ENCODE measurements around the gene SLC2A9. TPM values are rescaled to one million over a fixed set of nuclear protein-coding genes. Genes with fewer than 3 reads are reported as not detected.

Gene SLC2A9
- polyA plus RNA-seq, 2 of the 4 experiments (the other 2 are of a cell fraction): 0.62 to 0.70 TPM

DNA sequence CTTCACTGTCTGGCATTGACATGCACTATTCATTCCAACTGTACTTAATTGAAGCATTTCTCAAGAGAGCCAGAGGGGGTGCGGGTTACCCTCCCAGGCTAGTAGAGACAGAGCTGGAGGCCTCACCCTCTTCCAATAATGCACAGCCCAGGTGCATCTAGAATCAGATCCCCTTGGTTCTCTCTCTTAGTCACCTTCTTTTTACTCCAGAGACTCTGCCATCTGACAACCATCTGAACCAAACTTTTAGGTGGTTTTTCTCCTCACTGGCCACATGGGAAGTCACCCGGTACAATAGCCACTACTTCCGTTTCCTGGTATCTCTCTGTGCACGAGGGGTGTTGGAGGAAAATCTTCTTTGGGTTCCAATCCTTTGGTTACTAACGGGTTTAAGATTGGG is 81.3 kb downstream of the SLC2A9 start:
- 49% methylated on average over 5 of the region's 5 CpGs for WGBS (ENCODE audit: missing lambda C conversion rate)
- no peak for ATAC-seq

GRCh38 chr4:9938933-9939332 is 82.4 kb downstream of the SLC2A9 start:
- POLR2A ChIA-PET: no interaction called here

More for the DNA sequence above, 81.3 kb downstream of the SLC2A9 start:
- no peaks in the 10 kb centered on the region for H3K4me1 ChIP-seq
- H3K4me2 ChIP-seq: no peak overlapping the region
- CTCF ChIA-PET: no interaction called here
- no peak for TF ChIP-seq EHMT2 (IDR thresholded peaks at IDR 0.05; ENCODE audit: low read depth)
- TF ChIP-seq ESRRA (IDR thresholded peaks at IDR 0.05; ENCODE audit: borderline replicate concordance, low read length): no peak
- no peak for TF ChIP-seq HDAC2 (IDR thresholded peaks at IDR 0.05)
- TF ChIP-seq RARB (CRISPR knock-in tag; IDR thresholded peaks at IDR 0.05): no peak
- no peak for TF ChIP-seq RAD21 (conservative IDR thresholded peaks at IDR 0.05 in 1 of 2, IDR thresholded peaks at IDR 0.05 in 1 of 2)
- TF ChIP-seq CBX8 (IDR thresholded peaks at IDR 0.05): no peak
- TF ChIP-seq CEBPB (IDR thresholded peaks at IDR 0.05): no peak
- no peak for TF ChIP-seq SREBF2 (IDR thresholded peaks at IDR 0.05)
- TF ChIP-seq, protein P1, sequence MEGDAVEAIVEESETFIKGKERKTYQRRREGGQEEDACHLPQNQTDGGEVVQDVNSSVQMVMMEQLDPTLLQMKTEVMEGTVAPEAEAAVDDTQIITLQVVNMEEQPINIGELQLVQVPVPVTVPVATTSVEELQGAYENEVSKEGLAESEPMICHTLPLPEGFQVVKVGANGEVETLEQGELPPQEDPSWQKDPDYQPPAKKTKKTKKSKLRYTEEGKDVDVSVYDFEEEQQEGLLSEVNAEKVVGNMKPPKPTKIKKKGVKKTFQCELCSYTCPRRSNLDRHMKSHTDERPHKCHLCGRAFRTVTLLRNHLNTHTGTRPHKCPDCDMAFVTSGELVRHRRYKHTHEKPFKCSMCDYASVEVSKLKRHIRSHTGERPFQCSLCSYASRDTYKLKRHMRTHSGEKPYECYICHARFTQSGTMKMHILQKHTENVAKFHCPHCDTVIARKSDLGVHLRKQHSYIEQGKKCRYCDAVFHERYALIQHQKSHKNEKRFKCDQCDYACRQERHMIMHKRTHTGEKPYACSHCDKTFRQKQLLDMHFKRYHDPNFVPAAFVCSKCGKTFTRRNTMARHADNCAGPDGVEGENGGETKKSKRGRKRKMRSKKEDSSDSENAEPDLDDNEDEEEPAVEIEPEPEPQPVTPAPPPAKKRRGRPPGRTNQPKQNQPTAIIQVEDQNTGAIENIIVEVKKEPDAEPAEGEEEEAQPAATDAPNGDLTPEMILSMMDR (IDR thresholded peaks at IDR 0.05): no peak
- TF ChIP-seq ZFP36 (IDR thresholded peaks at IDR 0.05; ENCODE audit: borderline replicate concordance, partially characterized antibody): no peak
- TF ChIP-seq MYC (IDR thresholded peaks at IDR 0.05; ENCODE audit: borderline replicate concordance, low read length): no peak
- TF ChIP-seq ATOH8 (CRISPR knock-in tag; IDR thresholded peaks at IDR 0.05; ENCODE audit: low read depth): no peak
- TF ChIP-seq JUN (IDR thresholded peaks at IDR 0.05): no peak
- TF ChIP-seq USF2 (IDR thresholded peaks at IDR 0.05): no peak
- no peak for TF ChIP-seq GATA3 (IDR thresholded peaks at IDR 0.05; ENCODE audit: borderline replicate concordance)
- no peak for TF ChIP-seq MAFK (IDR thresholded peaks at IDR 0.05; ENCODE audit: partially characterized antibody)
- TF ChIP-seq HEYL (CRISPR knock-in tag; IDR thresholded peaks at IDR 0.05): no peak
- no peak for TF ChIP-seq MAZ (IDR thresholded peaks at IDR 0.05; ENCODE audit: borderline replicate concordance, low read depth, low read length)
- TF ChIP-seq, protein P2, sequence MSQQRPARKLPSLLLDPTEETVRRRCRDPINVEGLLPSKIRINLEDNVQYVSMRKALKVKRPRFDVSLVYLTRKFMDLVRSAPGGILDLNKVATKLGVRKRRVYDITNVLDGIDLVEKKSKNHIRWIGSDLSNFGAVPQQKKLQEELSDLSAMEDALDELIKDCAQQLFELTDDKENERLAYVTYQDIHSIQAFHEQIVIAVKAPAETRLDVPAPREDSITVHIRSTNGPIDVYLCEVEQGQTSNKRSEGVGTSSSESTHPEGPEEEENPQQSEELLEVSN (IDR thresholded peaks at IDR 0.05; ENCODE audit: borderline replicate concordance, low read depth): no peak
- no peak for TF ChIP-seq POLR2AphosphoS2 (conservative IDR thresholded peaks at IDR 0.05; ENCODE audit: low read length)
- no peak overlapping the region for H3K4me3 ChIP-seq
- FAIRE-seq: no peak
- H3K27ac ChIP-seq: no peak overlapping the region
- H3K9me3 ChIP-seq: no peaks in the 10 kb centered on the region
- DNase-seq (ENCODE audit: low read depth in 1 of 2, low spot score in 1 of 2): no peak
- POLR2A ChIA-PET: no interaction called here

More at GRCh38 chr4:9938933-9939332, 82.4 kb downstream of the SLC2A9 start:
- FAIRE-seq (no peak), DNase-seq (ENCODE audit: low read depth in 1 of 2, low spot score in 1 of 2) (no peak), ATAC-seq (no peak)
- H3K9me3 ChIP-seq: no peaks in the 10 kb centered on the region
- H3K4me3 ChIP-seq: no peak overlapping the region
- no peak overlapping the region for H3K4me2 ChIP-seq
- CTCF ChIA-PET: no interaction called here
- WGBS (ENCODE audit: missing lambda C conversion rate): 47% methylated on average over 5 of the region's 5 CpGs
- no peaks in the 10 kb centered on the region for H3K4me1 ChIP-seq
- TF ChIP-seq, protein P3, sequence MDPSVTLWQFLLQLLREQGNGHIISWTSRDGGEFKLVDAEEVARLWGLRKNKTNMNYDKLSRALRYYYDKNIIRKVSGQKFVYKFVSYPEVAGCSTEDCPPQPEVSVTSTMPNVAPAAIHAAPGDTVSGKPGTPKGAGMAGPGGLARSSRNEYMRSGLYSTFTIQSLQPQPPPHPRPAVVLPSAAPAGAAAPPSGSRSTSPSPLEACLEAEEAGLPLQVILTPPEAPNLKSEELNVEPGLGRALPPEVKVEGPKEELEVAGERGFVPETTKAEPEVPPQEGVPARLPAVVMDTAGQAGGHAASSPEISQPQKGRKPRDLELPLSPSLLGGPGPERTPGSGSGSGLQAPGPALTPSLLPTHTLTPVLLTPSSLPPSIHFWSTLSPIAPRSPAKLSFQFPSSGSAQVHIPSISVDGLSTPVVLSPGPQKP (IDR thresholded peaks at IDR 0.05; ENCODE audit: low read depth, low read length): no peak
- TF ChIP-seq PHF8 (IDR thresholded peaks at IDR 0.05; ENCODE audit: borderline replicate concordance, low read depth) (no peak), CBX2 (IDR thresholded peaks at IDR 0.05; ENCODE audit: borderline replicate concordance, low read depth) (no peak), POLR2AphosphoS2 (conservative IDR thresholded peaks at IDR 0.05; ENCODE audit: low read length) (no peak), RFX5 (IDR thresholded peaks at IDR 0.05) (no peak), BHLHE40 (IDR thresholded peaks at IDR 0.05; ENCODE audit: low read depth, low read length) (no peak), HOXA7 (CRISPR knock-in tag; IDR thresholded peaks at IDR 0.05) (no peak), FOSL2 (IDR thresholded peaks at IDR 0.05) (no peak), FOSL2 (CRISPR knock-in tag; IDR thresholded peaks at IDR 0.05) (no peak), HES2 (IDR thresholded peaks at IDR 0.05) (no peak)
- TF ChIP-seq, protein P2 (IDR thresholded peaks at IDR 0.05; ENCODE audit: borderline replicate concordance, low read depth): no peak
- H3K27ac ChIP-seq: no peak overlapping the region

Measured in A549 (cell line).